A549 (cell line): Measurements from ENCODE around the gene DUOX1.

Experiments used
- BHLHE40 ChIP-seq: IDR thresholded peaks from 2 replicates; pipeline ENCODE4 v1.6.1; 2012; ENCODE audit warnings: low read depth, low read length, inconsistent platforms
- EP300 ChIP-seq, 2 experiments: fragments of >200 bp; sonication (Bioruptor Twin); formaldehyde crosslinking; IDR thresholded peaks; 2 replicates in 1 of 2; 3 replicates in 1 of 2; pipeline ENCODE4 v1.6.1; 2016 to 2017
- JUNB ChIP-seq: fragments of >200 bp; sonication (Bioruptor Twin); formaldehyde crosslinking; IDR thresholded peaks from 2 replicates; pipeline ENCODE4 v1.6.1; 2016
- KDM1A ChIP-seq: fragments of 200-600 bp; sonication (generic); IDR thresholded peaks from 2 replicates; pipeline ENCODE4 v1.6.1; 2016; ENCODE audit warnings: low read depth, mild to moderate bottlenecking
- PHF8 ChIP-seq: fragments of 200-600 bp; sonication (generic); IDR thresholded peaks from 2 replicates; pipeline ENCODE4 v1.6.1; 2016; ENCODE audit warnings: low read depth, mild to moderate bottlenecking, antibody characterized with exemption, moderate library complexity, borderline replicate concordance
- RAD21 ChIP-seq, 2 experiments: fragments of >200 bp in 1 of 2; sonication (Bioruptor Twin) in 1 of 2; formaldehyde crosslinking in 1 of 2; IDR thresholded peaks in 1 of 2; conservative IDR thresholded peaks in 1 of 2; 2 replicates in 1 of 2; 3 replicates in 1 of 2; pipeline ENCODE4 v1.6.1; 2012 to 2018; ENCODE audit warnings: inconsistent platforms in 1 of 2
- RCOR1 ChIP-seq: fragments of 150-350 bp; IDR thresholded peaks from 2 replicates; pipeline ENCODE4 v1.6.1; 2014; ENCODE audit warnings: antibody characterized with exemption, low read length, low read depth
- SMC3 ChIP-seq: fragments of >200 bp; sonication (Bioruptor Twin); formaldehyde crosslinking; IDR thresholded peaks from 3 replicates; pipeline ENCODE4 v1.6.1; 2018; ENCODE audit warnings: inconsistent platforms
- ZSCAN20 ChIP-seq: fragments of 250-450 bp; sonication (Bioruptor Pico); IDR thresholded peaks from 2 replicates; pipeline ENCODE4 v1.8.0; 2022; ENCODE audit warnings: mild to moderate bottlenecking, moderate library complexity
- TF ChIP-seq, protein P1 (sequence below): fragments of >200 bp; sonication (Bioruptor Twin); formaldehyde crosslinking; IDR thresholded peaks from 3 replicates; pipeline ENCODE4 v1.5.1; 2016
- TF ChIP-seq, protein P2 (sequence below): fragments of 200-600 bp; sonication (generic); IDR thresholded peaks from 2 replicates; pipeline ENCODE4 v1.6.1; 2016; ENCODE audit warnings: antibody characterized with exemption, mild to moderate bottlenecking, moderate library complexity

GRCh38 chr15:45097466-45097865 is 32.3 kb upstream of the DUOX1 start:
- TF ChIP-seq, protein P1, sequence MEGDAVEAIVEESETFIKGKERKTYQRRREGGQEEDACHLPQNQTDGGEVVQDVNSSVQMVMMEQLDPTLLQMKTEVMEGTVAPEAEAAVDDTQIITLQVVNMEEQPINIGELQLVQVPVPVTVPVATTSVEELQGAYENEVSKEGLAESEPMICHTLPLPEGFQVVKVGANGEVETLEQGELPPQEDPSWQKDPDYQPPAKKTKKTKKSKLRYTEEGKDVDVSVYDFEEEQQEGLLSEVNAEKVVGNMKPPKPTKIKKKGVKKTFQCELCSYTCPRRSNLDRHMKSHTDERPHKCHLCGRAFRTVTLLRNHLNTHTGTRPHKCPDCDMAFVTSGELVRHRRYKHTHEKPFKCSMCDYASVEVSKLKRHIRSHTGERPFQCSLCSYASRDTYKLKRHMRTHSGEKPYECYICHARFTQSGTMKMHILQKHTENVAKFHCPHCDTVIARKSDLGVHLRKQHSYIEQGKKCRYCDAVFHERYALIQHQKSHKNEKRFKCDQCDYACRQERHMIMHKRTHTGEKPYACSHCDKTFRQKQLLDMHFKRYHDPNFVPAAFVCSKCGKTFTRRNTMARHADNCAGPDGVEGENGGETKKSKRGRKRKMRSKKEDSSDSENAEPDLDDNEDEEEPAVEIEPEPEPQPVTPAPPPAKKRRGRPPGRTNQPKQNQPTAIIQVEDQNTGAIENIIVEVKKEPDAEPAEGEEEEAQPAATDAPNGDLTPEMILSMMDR, result no peak
- TF ChIP-seq BHLHE40 (no peak), KDM1A (no peak), SMC3 (no peak), PHF8 (no peak), EP300 (IDR thresholded peaks at IDR 0.05) (no peak), JUNB (no peak), ZSCAN20 (CRISPR knock-in tag) (no peak), RCOR1 (no peak), RAD21 (conservative IDR thresholded peaks at IDR 0.05 in 1 of 2, IDR thresholded peaks at IDR 0.05 in 1 of 2) (no peak)
- TF ChIP-seq, protein P2, sequence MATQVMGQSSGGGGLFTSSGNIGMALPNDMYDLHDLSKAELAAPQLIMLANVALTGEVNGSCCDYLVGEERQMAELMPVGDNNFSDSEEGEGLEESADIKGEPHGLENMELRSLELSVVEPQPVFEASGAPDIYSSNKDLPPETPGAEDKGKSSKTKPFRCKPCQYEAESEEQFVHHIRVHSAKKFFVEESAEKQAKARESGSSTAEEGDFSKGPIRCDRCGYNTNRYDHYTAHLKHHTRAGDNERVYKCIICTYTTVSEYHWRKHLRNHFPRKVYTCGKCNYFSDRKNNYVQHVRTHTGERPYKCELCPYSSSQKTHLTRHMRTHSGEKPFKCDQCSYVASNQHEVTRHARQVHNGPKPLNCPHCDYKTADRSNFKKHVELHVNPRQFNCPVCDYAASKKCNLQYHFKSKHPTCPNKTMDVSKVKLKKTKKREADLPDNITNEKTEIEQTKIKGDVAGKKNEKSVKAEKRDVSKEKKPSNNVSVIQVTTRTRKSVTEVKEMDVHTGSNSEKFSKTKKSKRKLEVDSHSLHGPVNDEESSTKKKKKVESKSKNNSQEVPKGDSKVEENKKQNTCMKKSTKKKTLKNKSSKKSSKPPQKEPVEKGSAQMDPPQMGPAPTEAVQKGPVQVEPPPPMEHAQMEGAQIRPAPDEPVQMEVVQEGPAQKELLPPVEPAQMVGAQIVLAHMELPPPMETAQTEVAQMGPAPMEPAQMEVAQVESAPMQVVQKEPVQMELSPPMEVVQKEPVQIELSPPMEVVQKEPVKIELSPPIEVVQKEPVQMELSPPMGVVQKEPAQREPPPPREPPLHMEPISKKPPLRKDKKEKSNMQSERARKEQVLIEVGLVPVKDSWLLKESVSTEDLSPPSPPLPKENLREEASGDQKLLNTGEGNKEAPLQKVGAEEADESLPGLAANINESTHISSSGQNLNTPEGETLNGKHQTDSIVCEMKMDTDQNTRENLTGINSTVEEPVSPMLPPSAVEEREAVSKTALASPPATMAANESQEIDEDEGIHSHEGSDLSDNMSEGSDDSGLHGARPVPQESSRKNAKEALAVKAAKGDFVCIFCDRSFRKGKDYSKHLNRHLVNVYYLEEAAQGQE, result no peak
